Measurements from ENCODE around the gene EDDM3A.
"Not testable (repeated sequence)": the region's sequence is repeated elsewhere in the genome, so short reads cannot be mapped to it uniquely, and the experiment has no call there.

Gene EDDM3A, protein sequence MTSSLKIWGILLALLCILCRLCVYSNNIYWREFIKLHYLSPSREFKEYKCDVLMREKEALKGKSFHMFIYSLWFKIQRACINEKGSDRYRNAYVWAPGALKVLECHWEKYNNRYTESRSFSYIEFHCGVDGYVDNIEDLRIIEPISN

DNA sequence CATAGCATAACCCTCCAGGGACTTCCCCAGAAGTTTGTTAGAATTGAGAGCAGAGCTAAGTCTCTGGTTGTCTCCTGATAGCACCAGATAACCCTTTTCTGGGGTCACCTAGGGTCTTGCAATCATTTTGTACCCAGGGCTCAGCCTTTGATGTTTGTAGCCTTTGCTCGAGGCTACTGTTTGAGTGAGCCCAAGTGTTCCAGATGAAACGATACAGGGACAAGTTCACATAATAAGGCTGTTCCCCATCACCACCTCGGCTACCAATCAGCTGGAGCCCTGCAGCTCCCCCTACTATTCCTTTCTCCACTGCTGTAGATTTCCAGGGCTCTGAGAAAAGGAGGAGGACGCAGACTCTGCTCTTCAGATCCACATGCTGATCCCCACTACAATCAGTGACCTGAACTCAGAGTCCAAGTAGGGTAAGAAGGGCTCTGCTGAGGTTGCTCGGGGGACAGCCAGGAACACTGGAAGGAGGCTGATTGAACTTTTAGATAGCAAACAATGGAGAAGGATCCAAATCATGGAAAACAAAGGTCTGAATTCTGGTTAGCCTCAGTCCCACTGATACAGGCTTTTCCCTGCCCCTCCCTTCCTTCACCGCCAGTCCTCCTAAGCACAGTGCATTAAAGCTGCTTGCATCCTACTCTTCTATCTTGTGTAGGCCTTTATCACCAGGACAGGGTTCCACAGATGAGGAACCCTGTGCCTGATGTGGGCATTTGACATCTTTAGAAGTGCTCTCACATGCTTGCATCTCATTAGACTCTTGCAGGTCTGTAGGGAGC, at the start of gene EDDM3A:
TSS of gene EDDM3A (plus strand) at position 317 of the 788 bp plus-strand sequence. CDS start 1,694 bp downstream, outside the sequence.
- no peak for DNase-seq

DNA sequence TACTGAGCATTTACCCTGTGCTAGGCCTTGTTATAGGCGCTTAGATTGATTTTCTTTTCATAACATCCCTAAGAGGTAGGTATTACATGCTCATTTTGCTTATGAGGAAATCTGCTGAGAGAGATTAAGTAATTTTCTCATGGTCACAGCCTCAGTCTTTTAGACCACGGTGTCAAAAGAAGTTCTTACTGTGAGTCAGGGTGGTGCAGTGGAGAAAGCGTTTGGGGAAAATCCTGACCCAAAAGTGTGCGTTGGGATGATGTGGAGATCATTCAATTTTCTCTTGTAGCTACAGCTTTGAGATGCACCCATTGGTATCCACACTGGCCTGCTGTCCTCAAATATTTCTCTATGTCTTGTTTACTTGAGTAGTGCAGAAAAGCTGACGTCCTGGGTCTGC, 48.9 kb upstream of the EDDM3A start:
- DNase-seq: peak; percentile 8 to 15

DNA sequence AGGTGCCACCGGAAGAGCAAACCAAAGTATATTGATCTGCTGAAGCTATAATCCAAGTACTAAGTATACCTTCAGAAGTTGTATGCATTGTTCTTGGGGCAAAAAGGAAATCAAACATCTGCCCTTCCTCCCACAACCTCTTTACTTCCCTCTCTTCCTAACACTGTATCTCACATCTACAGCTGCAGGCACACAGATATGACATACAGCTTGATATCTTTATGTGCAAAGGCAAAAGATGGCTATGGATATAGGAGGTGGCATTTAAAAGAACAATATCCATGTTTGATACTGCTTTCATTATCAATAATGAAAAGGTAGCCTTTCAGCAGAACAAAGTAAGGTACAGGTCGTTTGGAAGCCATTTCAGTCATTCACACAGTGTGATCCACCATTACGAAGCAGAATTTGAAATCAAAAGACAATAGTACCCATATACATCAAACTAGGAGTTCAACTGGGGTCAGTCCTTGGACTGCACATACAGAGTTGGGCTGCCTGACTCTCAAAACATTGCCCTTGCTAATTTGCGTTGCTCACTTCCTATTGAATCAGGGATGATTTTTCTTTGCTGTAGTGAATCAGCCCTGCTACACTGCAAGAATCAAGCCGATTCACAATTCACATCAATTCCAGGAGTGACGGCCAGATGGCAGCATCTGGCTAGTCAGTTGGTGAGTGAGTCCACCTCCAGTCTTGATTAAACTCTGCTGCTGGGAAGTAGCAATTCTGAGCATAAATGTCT, 48.2 kb upstream of the EDDM3A start:
- DNase-seq: peak; percentile 71 to 74

DNA sequence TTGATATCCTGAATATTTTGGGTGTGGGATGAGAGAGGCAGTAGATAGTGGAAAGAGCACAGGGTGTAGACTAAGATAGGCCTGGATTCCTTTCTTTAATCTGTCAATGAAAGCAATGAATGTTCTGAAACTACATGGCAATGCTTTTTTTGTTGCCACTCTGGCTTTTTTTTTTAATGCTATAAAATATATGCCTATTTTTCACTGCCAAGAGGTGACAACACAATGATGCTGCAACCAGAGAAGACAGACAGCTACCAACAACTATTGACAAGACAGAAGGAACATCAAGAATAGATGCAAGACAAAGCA, 47.7 kb upstream of the EDDM3A start:
- no peak for DNase-seq

DNA sequence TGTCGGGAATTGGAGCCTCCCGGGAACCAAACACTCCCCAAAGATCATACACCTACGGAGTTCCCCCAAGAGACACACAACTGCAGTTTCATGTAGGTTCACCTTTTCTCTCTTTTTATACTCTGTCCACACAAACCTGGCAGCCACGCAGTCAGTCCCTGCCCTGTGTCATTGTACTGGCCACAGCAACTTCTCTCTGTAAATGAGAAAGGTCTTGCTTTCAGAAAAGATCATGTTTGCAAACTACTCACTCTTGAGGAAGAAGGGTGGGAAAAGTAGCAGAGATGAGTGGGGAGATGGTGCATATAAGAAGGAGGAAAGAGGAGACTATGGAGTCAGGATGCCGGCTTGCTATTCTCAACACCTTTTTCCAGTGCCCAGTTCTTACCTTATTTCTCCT, 46.8 kb upstream of the EDDM3A start:
- DNase-seq: no peak

DNA sequence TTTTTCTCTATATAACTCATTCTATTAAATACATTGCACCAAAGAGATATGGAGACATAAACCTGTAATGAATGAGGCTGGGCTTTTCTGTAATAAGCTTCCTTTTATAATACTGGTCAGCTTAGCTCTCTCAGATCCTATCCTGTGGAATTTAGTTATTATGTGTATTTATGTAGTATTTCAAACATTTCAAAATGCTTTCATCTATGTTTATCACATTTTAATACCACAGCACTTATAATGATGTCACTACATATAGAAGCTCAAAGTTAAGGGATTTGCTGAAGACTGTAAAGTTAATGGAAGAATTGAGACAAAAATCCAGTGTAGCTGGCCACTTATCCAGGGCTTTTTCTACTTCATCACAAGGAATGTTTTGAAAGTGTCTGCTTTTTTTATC, 45.8 kb upstream of the EDDM3A start:
- DNase-seq: no peak

DNA sequence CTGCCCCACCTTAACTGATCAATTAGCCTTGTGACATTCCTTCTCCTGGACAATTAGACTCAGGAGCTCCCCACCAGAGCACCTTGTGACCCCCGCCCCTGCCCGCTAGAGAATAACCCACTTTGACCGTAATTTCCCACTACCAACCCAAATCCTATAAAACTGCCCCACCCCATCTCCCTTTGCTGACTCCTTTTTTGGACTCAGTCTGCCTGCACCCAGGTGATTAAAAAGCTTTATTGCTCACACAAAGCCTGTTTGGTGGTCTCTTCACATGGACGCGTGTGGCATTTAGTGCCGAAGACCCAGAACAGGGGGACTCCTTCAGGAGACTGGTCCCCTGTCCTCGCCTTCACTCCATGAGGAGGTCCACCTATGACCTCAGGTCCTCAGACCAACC, 44.7 kb upstream of the EDDM3A start:
- DNase-seq: not testable (repeated sequence)

DNA sequence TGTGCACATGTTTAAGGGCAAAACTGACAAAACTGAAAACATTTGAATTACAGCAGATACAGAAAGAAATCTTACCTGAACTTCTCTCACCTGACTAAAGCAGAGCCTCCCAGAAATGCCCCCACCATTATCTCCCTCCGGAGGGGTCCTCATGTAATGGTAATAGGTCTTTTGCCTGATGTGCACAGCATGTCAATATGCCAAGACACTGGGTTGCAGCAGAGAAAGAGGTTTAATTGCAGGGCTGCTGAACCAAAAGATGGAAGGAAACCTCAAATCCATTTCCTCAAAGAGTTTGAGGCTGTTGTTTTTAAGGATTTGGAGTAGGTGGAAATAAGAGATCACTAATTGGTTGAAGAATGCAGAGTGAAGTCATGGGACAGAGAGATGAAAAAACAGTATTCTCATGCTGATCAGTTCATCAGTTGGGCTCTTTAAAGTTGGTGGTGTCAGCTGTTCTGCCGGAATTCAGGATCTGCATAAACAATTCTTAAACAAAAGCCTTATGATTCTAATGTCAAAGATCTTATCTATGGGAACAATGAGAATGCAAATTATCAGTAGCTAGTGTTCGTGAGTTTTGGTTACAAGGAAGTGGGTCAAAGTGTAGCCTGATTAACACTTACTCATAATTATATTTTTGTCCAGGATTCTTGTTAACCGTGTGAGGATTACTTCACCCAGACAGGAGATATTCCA, 38.9 kb upstream of the EDDM3A start:
- DNase-seq: no peak

DNA sequence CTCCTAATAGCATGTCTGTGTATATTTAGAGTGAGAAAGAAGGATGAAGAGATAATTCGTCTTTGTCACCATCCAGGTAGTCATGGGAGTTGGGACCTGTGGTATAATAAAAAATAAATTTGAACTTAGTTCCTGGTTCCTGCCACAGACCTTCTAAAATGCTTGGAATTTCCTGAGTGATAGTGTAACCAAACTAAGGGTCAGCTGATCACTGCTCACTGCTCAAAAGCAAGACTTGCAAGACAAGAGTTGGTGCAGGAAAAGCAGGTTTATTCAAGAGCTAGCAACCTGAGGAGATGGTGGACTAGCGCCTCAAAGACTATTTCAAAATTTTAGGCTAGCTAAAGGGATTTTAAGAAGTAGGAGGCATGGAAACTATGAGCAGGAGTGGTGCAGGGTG, 38.1 kb upstream of the EDDM3A start:
- no peak for DNase-seq

DNA sequence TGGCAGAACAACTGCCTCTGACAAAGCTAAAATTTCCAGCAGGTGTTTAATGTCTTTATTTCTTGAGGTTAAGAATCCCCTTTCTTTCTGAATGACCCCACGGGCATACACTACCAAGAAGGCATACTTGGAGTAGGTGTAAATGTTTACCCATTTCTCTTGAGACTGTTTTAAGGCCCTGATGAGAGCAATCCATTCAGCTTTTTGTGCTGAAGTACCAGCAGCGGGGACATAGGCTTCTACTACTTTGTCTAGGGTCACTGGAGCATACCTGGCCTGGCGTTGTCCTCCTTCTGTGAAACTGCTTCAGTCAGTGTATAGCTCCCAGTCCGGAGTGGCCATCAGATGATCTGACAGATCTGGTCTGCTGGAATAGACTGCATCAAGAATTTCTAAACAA, 34.4 kb upstream of the EDDM3A start:
- DNase-seq: no peak

DNA sequence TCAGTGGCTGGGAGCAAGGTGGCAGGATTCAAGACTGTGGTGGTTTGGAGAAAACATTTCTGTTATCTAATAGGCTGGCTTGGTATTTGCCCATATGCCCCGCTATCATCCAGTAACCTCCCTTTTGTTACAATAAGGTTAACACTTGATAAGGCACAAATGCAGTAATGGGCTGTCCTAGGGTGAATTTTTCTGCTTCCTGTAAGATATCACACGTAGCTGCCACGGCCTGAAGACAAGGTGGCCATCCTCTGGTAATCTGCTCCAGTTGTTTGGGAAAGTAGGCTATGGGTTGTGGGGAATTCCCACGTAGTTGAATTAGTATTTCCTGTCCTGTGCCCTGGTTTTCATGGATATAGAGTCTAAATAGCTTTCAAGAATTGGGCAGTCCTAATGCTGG, 34.0 kb upstream of the EDDM3A start:
- DNase-seq: no peak

DNA sequence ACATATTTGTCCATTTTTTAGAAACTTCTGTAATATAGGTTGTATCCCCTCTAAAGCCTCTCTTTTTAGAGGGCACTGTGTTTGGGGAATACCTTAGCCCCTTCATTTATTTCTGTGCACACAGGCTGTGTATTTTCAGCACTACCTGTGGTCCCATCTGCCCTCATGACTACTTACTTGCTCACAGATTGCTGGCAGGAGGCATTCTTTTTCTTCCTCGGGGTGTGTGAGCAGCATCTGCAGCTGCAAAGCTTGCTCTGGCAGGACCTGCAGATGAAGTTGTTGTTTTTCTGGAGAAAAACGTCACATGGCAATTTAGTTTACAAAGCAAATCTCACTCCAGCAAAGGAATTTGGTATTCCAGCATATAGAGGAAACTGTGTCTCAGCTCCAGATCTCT, 32.8 kb upstream of the EDDM3A start:
- DNase-seq: no peak

DNA sequence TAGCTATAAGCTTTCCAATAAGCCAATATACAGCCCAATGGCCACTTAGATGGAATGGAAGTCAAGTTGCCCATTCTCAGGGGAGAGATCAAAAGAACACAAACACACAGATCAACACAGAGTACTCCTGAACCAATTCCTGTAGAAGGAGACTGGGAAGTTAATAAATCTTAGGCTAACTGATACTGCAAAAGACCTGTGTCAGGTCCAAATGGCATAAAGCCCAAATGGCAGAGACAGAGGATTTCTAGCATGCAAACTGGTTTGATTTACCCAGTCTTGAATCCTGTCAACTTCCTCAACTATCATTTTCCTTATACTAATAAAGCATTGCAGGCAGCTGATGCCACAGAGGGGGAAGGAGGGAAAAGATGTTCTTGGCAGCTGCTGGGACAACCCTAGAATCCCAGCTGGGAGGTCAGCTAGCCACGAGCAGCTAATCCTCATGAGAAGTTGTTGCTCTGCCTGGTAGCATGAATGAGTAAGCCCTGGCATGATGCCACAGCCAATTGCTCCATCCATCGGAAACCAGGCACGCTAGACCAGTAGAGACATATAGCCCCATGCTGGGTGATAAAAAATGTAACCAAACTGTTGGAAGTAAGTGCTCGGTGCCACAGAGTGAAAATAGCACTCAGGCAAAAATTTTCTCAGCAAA, 31.0 kb upstream of the EDDM3A start:
- DNase-seq: peak; percentile 86 to 87

DNA sequence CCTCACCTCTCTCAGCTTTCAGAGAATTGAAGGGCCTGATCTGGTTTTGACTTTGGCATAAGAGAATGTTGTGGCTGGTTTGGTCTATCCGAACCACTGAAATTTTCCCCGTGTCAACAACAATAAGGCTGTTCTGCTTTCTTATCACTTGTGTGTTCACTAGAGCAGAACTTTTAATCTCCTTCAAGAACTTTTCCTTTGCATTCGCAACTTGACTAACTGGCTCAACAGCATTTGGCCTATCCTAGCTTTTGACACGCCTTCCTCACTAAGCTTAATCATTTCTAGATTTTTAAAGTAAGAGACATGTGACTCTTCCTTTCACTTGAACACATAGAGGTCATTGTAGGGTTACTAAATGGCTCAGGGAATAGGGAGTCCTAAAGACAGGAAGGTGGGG, 25.9 kb upstream of the EDDM3A start:
- no peak for DNase-seq

DNA sequence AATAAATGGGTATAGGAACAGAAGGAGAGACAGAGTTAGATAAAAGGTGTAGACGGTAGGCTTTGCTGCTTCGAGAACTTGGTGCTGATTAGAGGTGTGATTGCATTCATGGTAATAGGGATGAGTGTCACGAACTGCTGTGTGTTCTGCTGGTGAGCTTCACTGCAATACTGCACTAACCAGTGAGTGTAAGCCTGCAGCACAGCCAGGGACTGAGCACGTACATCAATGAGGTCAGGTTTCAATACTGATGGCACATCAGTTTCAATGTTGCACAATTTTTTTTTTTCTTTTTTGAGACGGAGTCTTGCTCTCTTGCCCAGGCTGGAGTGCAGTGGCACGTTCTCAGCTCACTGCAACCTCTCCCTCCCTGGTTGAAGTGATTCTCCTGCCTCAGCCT, 24.9 kb upstream of the EDDM3A start:
- DNase-seq: no peak

DNA sequence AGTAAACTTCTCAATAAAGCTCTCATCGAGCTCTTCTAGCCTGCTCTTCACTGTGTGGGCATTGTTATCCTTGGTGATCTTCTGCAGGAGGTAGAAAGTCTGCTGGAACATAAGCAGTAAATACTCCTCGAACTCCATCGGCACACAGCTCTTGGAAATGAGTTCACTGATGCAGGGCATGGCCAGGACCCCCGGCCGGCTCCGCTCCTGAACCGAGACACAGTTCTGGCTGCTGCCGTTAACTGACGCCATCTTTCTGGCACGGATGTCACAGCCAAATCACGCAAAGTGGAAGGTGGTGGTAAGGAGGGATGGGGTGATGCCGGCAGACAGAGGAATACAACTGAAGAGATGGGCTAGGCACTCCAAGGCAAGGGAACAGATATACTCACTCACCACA, 23.7 kb upstream of the EDDM3A start:
- no peak for DNase-seq

DNA sequence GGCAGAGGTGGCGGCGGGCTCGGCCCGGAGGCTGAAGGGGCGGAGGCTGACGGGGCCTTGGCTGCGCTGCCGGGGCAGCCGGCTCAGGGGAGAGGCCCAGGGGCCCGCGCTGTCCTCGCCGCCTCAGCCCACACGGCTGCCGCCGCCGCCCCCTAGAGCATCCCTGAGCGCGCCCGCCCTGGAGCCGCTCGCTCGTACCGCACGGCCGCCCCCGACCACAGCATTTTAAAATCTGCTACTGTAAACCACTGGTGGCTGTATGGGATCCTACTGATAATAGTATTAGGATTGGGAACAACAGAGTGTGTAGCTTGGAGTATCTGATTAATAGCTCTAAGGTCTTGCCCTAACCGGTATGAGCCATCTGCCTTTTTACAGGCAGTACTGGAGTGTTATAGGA, 22.2 kb upstream of the EDDM3A start:
- no peak for DNase-seq

DNA sequence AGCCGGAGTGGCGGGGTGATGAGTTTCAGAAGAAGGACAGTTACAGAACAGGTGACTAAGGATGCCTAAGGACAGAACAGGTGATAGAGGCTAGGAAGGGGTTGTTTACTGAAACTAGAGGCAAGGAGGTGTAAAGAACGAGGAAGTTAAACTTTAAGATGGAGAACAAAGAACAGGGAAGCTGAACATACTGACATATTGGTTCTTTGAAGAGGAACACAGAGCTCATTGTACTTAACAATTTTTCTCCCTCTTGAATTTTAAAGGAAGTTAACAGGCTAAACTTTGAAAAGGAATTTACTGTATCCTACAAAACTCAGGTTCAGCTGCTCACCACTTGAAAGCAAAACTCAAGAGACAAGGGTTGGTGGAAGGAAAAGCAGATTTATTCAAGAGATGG, 19.6 kb upstream of the EDDM3A start:
- DNase-seq: not testable (repeated sequence)

DNA sequence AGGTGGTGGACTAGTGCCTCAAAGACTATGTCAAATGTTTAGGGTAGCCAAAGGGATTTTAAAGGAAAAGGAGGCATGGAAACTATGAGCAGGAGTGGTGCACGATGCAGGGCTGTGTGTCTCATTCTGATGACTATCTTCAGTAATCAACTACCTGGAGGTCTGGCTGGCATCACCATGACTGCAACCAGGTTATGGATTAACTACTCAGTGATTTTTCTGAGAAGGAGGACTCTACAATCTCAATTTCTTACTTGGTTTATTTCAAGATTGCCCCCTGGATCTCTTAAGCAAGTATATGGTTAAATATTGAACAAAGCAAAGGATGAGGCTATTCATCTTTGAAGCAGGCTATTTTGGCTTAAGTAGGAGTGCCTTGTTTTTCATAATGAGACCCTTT, 19.2 kb upstream of the EDDM3A start:
- no peak for DNase-seq

DNA sequence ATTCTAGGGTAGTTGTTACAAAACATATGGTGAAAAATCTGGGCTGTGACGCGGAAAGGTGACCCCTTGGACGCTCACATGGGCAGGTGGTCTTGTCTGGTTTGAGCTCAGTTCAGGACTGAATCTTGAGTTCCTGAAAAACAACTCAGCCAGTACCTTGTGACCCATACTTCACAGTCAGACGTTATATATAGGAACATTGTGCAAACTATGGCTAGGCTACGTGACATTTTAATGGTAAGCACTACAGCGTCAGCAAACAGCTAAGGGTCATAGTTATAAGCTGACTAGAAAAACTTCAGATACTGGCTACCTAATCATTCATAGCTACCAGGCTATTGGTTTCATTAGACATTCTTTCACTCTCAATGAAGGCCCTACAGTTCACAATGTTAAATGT, 14.8 kb upstream of the EDDM3A start:
- DNase-seq: no peak

DNA sequence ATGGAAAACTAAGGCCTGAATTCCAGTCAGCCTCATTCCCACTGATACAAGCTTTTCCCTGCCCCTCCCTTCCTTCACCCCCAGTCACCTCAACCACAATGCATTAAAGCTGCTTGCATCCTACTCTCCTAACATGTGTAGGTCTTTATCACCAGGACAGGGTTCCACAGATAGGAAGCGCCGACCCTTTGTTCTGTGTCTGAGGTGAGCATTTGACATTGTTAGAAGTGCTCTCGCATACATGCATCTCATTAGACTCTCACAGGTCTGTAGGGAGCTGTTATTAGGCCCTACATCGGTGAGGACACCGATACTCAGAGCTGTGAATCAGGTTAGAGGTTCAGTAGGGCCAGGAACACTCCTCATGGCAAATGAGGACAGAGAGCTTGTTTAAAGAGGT, 13.2 kb upstream of the EDDM3A start:
- no peak for DNase-seq

DNA sequence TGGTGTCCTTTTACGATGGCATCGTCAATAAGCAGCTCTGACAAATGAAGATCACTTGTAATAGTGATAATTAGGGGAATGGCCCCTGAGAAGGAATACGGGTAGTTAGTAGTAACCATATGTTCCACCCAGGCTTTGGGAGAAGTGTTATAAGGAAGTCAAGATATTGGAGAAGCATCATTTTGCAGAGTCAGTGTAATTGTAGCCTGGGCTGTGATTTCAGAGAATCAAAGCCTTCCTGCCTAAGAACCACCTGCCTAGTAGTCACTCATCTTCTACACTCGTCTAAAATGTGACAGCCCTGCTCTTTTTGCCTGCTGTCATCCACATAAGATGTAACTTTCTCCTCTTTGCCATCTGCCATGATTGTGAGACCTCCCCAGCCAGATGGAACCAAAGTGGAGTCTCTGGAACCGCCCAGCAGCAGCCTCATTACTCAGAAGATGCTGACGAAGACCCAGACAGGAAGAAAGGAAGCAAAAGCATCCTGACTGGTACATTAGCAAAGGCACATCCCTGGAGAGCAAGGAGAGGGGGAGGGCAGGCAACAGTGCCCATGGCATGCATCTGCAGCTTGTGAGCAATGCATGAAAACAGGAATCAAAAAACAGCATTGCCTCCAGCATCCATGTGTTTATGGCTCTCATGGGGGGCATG, 12.6 kb upstream of the EDDM3A start:
- no peak for DNase-seq

All from AML-193 (cell line).